H9 (cell line): ENCODE measurements around the gene MARCHF6. TPM values are rescaled to one million over a fixed set of nuclear protein-coding genes. Genes with fewer than 3 reads are reported as not detected.
A peak's percentile ranks its signal among the peaks of the same experiment; 100 is the strongest.

ENCODE experiments used
- DNase-seq: peaks from one replicate; pipeline ENCODE4 v3.0.0-alpha.2; 2017
- H2AFZ ChIP-seq: one replicate; pipeline ENCODE4 v1.6.1; 2013; ENCODE audit warnings: mild to moderate bottlenecking, low read length, control low read depth, moderate library complexity
- H2AK5ac ChIP-seq: 2 replicates; pipeline ENCODE4 v1.6.1; 2013; ENCODE audit warnings: low read length, control low read depth, mixed read lengths; ENCODE audit not compliant: insufficient read length
- H2BK120ac ChIP-seq: one replicate; pipeline ENCODE4 v1.6.1; 2013; ENCODE audit warnings: low read depth, mild to moderate bottlenecking, low read length, control low read depth, inconsistent platforms; ENCODE audit not compliant: poor library complexity, severe bottlenecking
- H2BK12ac ChIP-seq: 2 replicates; pipeline ENCODE4 v1.6.1; 2013; ENCODE audit warnings: low read length, control low read depth, mixed read lengths, low read depth; ENCODE audit not compliant: insufficient read length
- H2BK15ac ChIP-seq: 2 replicates; pipeline ENCODE4 v1.6.1; 2013; ENCODE audit warnings: low read depth, low read length, control low read depth
- H2BK20ac ChIP-seq: one replicate; pipeline ENCODE4 v1.6.1; 2013; ENCODE audit warnings: low read depth, mild to moderate bottlenecking, low read length, control low read depth, inconsistent platforms; ENCODE audit not compliant: poor library complexity, severe bottlenecking
- H2BK5ac ChIP-seq: 2 replicates; pipeline ENCODE4 v1.6.1; 2013; ENCODE audit warnings: low read length, control low read depth, mixed read lengths; ENCODE audit not compliant: insufficient read length
- H3K14ac ChIP-seq: 2 replicates; pipeline ENCODE4 v1.6.1; 2013; ENCODE audit warnings: low read length, control low read depth; ENCODE audit not compliant: insufficient read depth
- H3K18ac ChIP-seq: 2 replicates; pipeline ENCODE4 v1.6.1; 2013; ENCODE audit warnings: low read depth, mild to moderate bottlenecking, mixed read lengths, low read length, control low read depth; ENCODE audit not compliant: insufficient read length
- H3K23ac ChIP-seq: 2 replicates; pipeline ENCODE4 v1.6.1; 2013; ENCODE audit warnings: low read length, control low read depth, mixed read lengths, low read depth; ENCODE audit not compliant: insufficient read length
- H3K23me2 ChIP-seq: 2 replicates; pipeline ENCODE4 v1.6.1; 2013; ENCODE audit warnings: low read depth, mild to moderate bottlenecking, mixed read lengths, low read length, control low read depth; ENCODE audit not compliant: insufficient read length, poor library complexity, severe bottlenecking
- H3K27ac ChIP-seq: 2 replicates; pipeline ENCODE4 v1.5.1; 2013; ENCODE audit warnings: low read length, control low read depth, mixed read lengths, low read depth; ENCODE audit not compliant: insufficient read length
- H3K27me3 ChIP-seq: 2 replicates; pipeline ENCODE4 v1.6.1; 2013; ENCODE audit warnings: low read length, control low read depth, inconsistent platforms; ENCODE audit not compliant: insufficient read depth
- H3K4ac ChIP-seq: 2 replicates; pipeline ENCODE4 v1.6.1; 2013; ENCODE audit warnings: low read depth, mild to moderate bottlenecking, control low read depth, inconsistent platforms, low read length, moderate library complexity
- H3K4me1 ChIP-seq: 2 replicates; pipeline ENCODE4 v1.6.1; 2013; ENCODE audit warnings: low read length, control low read depth, inconsistent platforms; ENCODE audit not compliant: insufficient read depth
- H3K4me2 ChIP-seq: 2 replicates; pipeline ENCODE4 v1.6.1; 2013; ENCODE audit warnings: low read length, control low read depth, mixed read lengths; ENCODE audit not compliant: insufficient read length, insufficient read depth
- H3K56ac ChIP-seq: 2 replicates; pipeline ENCODE4 v1.6.1; 2013; ENCODE audit warnings: low read depth, mild to moderate bottlenecking, mixed read lengths, low read length, control low read depth; ENCODE audit not compliant: insufficient read length
- H3K79me1 ChIP-seq: 2 replicates; pipeline ENCODE4 v1.6.1; 2013; ENCODE audit warnings: low read depth, mild to moderate bottlenecking, moderate library complexity, low read length, control low read depth, inconsistent platforms; ENCODE audit not compliant: insufficient read depth, poor library complexity, severe bottlenecking
- H3K79me2 ChIP-seq: 2 replicates; pipeline ENCODE4 v1.6.1; 2013; ENCODE audit warnings: low read length, control low read depth, inconsistent platforms; ENCODE audit not compliant: insufficient read depth
- H3K9ac ChIP-seq: 2 replicates; pipeline ENCODE4 v1.6.1; 2013; ENCODE audit warnings: low read length, control low read depth, mixed read lengths; ENCODE audit not compliant: insufficient read length; ENCODE audit errors: extremely low read depth
- H3K9me3 ChIP-seq: one replicate; pipeline ENCODE4 v1.6.1; 2013; ENCODE audit warnings: low read depth, low read length, inconsistent platforms; ENCODE audit not compliant: control insufficient read depth
- H3T11ph ChIP-seq: one replicate; pipeline ENCODE4 v1.6.1; 2013; ENCODE audit warnings: mild to moderate bottlenecking, low read length, control low read depth, inconsistent platforms
- H4K20me1 ChIP-seq: one replicate; pipeline ENCODE4 v1.6.1; 2013; ENCODE audit not compliant: control insufficient read depth, insufficient read length, insufficient read depth
- H4K5ac ChIP-seq: 2 replicates; pipeline ENCODE4 v1.6.1; 2013; ENCODE audit warnings: low read depth, mild to moderate bottlenecking, mixed read lengths, low read length, control low read depth; ENCODE audit not compliant: insufficient read length
- H4K8ac ChIP-seq: replicated peaks from 2 replicates; pipeline ENCODE4 v1.6.1; 2013; ENCODE audit warnings: low read length, control low read depth, mixed read lengths, low read depth; ENCODE audit not compliant: insufficient read length
- H4K91ac ChIP-seq: 2 replicates; pipeline ENCODE4 v1.6.1; 2013; ENCODE audit warnings: low read depth, mild to moderate bottlenecking, moderate library complexity, mixed read lengths, low read length, control low read depth; ENCODE audit not compliant: insufficient read length
- H3K27ac Mint-ChIP-seq, 3 experiments: 2 replicates in 2 of 3; 3 replicates in 1 of 3; pipeline ENCODE4 v1.8.0; 2020 to 2021; ENCODE audit warnings: mixed read lengths in 3 of 3, mild to moderate bottlenecking in 1 of 3, moderate library complexity in 1 of 3
- H3K27me3 Mint-ChIP-seq: 2 replicates; pipeline ENCODE4 v1.8.0; 2021; ENCODE audit warnings: low read depth, mild to moderate bottlenecking, moderate library complexity, mixed read lengths
- H3K36me3 Mint-ChIP-seq, 3 experiments: 2 replicates in 2 of 3; 3 replicates in 1 of 3; pipeline ENCODE4 v1.8.0; 2020 to 2021; ENCODE audit warnings: low read depth in 3 of 3, mixed read lengths in 3 of 3; ENCODE audit not compliant: insufficient read depth in 1 of 3
- H3K4me1 Mint-ChIP-seq, 2 experiments: 2 replicates each; pipeline ENCODE4 v1.8.0; 2020; ENCODE audit warnings: mixed read lengths in 2 of 2
- H3K4me3 Mint-ChIP-seq, 2 experiments: 2 replicates in 1 of 2; 3 replicates in 1 of 2; pipeline ENCODE4 v1.8.0; 2020 to 2021; ENCODE audit warnings: mild to moderate bottlenecking in 2 of 2, mixed read lengths in 2 of 2, moderate library complexity in 1 of 2
- H3K9me3 Mint-ChIP-seq, 2 experiments: 2 replicates in 1 of 2; 3 replicates in 1 of 2; pipeline ENCODE4 v1.8.0; 2020; ENCODE audit warnings: mild to moderate bottlenecking in 2 of 2, mixed read lengths in 2 of 2, moderate library complexity in 1 of 2
- WGBS: extraction: QIAGEN DNeasy Blood & Tissue Kit; methylation state at CpG from one replicate; pipeline ENCODE4 v1.1.7; 2013; ENCODE audit warnings: missing lambda C conversion rate, low lambda C conversion rate, mixed read lengths; ENCODE audit not compliant: insufficient read length; ENCODE audit errors: extremely low coverage; 5-methylcytosine and 5-hydroxymethylcytosine counted together
- total RNA-seq: library from RNA; stranded (reverse); gene quantifications from 2 replicates; pipeline ENCODE4 v1.2.1, GENCODE V29; 2021
- TF ChIP-seq, protein P1 (sequence below): fragments of 200-600 bp; sonication (generic); conservative IDR thresholded peaks from 3 replicates; pipeline ENCODE4 v1.8.0; 2021; ENCODE audit warnings: antibody characterized with exemption, mild to moderate bottlenecking

The MARCHF6 gene
- total RNA-seq, 1 experiment from 2014 or later, result 118 TPM

DNA sequence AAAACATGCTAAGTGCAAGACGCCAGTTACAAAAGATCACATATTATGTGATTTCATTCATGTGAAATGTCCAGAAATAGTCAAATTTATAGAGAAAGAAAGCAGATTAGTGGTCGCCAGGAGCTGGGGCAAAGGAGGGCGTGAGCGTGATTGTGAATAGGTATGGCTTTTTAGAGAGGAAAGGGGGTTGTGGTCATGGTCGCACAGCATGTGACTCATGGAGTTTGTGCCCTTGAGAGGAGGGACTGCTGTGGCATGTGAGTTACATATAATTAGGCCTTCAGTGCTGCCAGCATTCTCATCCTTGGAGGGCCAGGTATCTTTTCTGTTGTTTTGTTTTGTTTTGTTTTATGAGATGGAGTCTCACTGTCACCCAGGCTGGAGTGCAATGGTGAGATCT, 21.2 kb upstream of the MARCHF6 start:
- H4K91ac ChIP-seq, result no peak overlapping the region
- no peaks in the 10 kb centered on the region for H3K79me2 ChIP-seq
- no peak overlapping the region for H3K9ac ChIP-seq
- H4K8ac ChIP-seq, result no peak overlapping the region
- no peak overlapping the region for H2BK20ac ChIP-seq
- H3K14ac ChIP-seq, result no peak overlapping the region
- H3K9me3 ChIP-seq, result no peaks in the 10 kb centered on the region
- H2AK5ac ChIP-seq, result no peak overlapping the region
- no peak overlapping the region for H3T11ph ChIP-seq
- no CpG with 5 or more reads among the region's 5 CpGs for WGBS
- no peaks in the 10 kb centered on the region for H4K20me1 ChIP-seq
- no peak overlapping the region for H3K23ac ChIP-seq
- no peak overlapping the region for H2AFZ ChIP-seq
- TF ChIP-seq, protein P1, sequence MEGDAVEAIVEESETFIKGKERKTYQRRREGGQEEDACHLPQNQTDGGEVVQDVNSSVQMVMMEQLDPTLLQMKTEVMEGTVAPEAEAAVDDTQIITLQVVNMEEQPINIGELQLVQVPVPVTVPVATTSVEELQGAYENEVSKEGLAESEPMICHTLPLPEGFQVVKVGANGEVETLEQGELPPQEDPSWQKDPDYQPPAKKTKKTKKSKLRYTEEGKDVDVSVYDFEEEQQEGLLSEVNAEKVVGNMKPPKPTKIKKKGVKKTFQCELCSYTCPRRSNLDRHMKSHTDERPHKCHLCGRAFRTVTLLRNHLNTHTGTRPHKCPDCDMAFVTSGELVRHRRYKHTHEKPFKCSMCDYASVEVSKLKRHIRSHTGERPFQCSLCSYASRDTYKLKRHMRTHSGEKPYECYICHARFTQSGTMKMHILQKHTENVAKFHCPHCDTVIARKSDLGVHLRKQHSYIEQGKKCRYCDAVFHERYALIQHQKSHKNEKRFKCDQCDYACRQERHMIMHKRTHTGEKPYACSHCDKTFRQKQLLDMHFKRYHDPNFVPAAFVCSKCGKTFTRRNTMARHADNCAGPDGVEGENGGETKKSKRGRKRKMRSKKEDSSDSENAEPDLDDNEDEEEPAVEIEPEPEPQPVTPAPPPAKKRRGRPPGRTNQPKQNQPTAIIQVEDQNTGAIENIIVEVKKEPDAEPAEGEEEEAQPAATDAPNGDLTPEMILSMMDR, result no peak
- no peak overlapping the region for H2BK12ac ChIP-seq
- H2BK5ac ChIP-seq, result no peak overlapping the region
- DNase-seq, result no peak
- Mint-ChIP-seq H3K4me3 (peak overlapping the region in 1 of 2 experiments; percentile 39; a peak in 2 of 5 replicates), H3K9me3 (no peaks in the 10 kb centered on the region), H3K27me3 (peaks cover 74% of the 10 kb centered on the region), H3K36me3 (no peaks in the 10 kb centered on the region; a peak in 1 of 7 replicates), H3K27ac (no peak overlapping the region), H3K4me1 (no peaks in the 10 kb centered on the region; a peak in 2 of 4 replicates)
- no peak overlapping the region for H3K4ac ChIP-seq
- no peaks in the 10 kb centered on the region; the same call in 1 of the 2 replicates for H3K4me1 ChIP-seq
- H3K4me2 ChIP-seq, result no peak overlapping the region
- H3K56ac ChIP-seq, result no peak overlapping the region
- peaks cover 36% of the 10 kb centered on the region; the same call in 1 of the 2 replicates for H3K27me3 ChIP-seq
- no peak overlapping the region for H2BK120ac ChIP-seq
- H3K79me1 ChIP-seq, result no peaks in the 10 kb centered on the region
- H3K23me2 ChIP-seq, result peaks cover 10% of the 10 kb centered on the region
- H4K5ac ChIP-seq, result no peak overlapping the region
- no peak overlapping the region for H3K27ac ChIP-seq
- no peak overlapping the region for H2BK15ac ChIP-seq
- H3K18ac ChIP-seq, result no peak overlapping the region
